Fibroblast of lung (primary cell): Measurements from ENCODE around the gene MPPED2. TPM values are rescaled to one million over a fixed set of nuclear protein-coding genes. Genes with fewer than 3 reads are reported as not detected.

Experiments
- DNase-seq, 2 donors: peaks; one replicate each; pipeline versions ENCODE4 v3.0.0 to v3.0.0-alpha.2; 2010; ENCODE audit warnings: low read depth in 2 of 2
- H2AFZ ChIP-seq: 2 replicates; pipeline ENCODE4 v1.5.1; 2012; ENCODE audit warnings: low read length, control low read depth, inconsistent platforms
- H3K27ac ChIP-seq: 2 replicates; pipeline ENCODE4 v1.5.1; 2011; ENCODE audit warnings: low read length, control low read depth; ENCODE audit not compliant: insufficient read depth
- H3K27me3 ChIP-seq: 2 replicates; pipeline ENCODE4 v1.5.1; 2011; ENCODE audit warnings: mild to moderate bottlenecking, low read length; ENCODE audit not compliant: control insufficient read depth, insufficient read depth
- H3K36me3 ChIP-seq: 2 replicates; pipeline ENCODE4 v1.5.1; 2011; ENCODE audit warnings: low read length; ENCODE audit not compliant: control insufficient read depth, insufficient read depth
- H3K4me1 ChIP-seq: 2 replicates; pipeline ENCODE4 v1.5.1; 2011; ENCODE audit warnings: low read length; ENCODE audit not compliant: control insufficient read depth, insufficient read depth; ENCODE audit errors: extremely low read depth
- H3K4me2 ChIP-seq: 2 replicates; pipeline ENCODE4 v1.5.1; 2011; ENCODE audit warnings: low read length, control low read depth; ENCODE audit not compliant: insufficient read depth; ENCODE audit errors: extremely low read depth
- H3K4me3 ChIP-seq, 4 experiments: fragments of 200-600 bp in 1 of 4; sonication (generic) in 1 of 4; replicated peaks in 1 of 4; 2 replicates each; pipeline ENCODE4 v1.5.1; 2011 to 2016; ENCODE audit warnings: low read length in 4 of 4, low read depth in 3 of 4, mild to moderate bottlenecking in 3 of 4, control low read depth in 2 of 4, inconsistent platforms in 1 of 4, mixed read lengths in 1 of 4; ENCODE audit not compliant: insufficient read depth in 1 of 4; ENCODE audit errors: control extremely low read depth in 1 of 4
- H3K79me2 ChIP-seq: 2 replicates; pipeline ENCODE4 v1.5.1; 2012; ENCODE audit warnings: mild to moderate bottlenecking, low read length, inconsistent platforms; ENCODE audit not compliant: control insufficient read depth, insufficient read depth
- H3K9ac ChIP-seq: 2 replicates; pipeline ENCODE4 v1.5.1; 2011; ENCODE audit warnings: mild to moderate bottlenecking, low read length, control low read depth; ENCODE audit not compliant: insufficient read depth
- H3K9me3 ChIP-seq: 2 replicates; pipeline ENCODE4 v1.5.1; 2012; ENCODE audit warnings: low read depth, low read length; ENCODE audit not compliant: control insufficient read depth, insufficient read depth
- H4K20me1 ChIP-seq: 2 replicates; pipeline ENCODE4 v1.5.1; 2011; ENCODE audit warnings: low read length; ENCODE audit not compliant: control insufficient read depth, insufficient read depth; ENCODE audit errors: extremely low read depth
- CTCF ChIP-seq, 2 donors: IDR thresholded peaks in 1 of 2; conservative IDR thresholded peaks in 1 of 2; 1 replicate in 1 of 2; 2 replicates in 1 of 2; pipeline ENCODE4 v1.5.1; 2011 to 2012; ENCODE audit warnings: low read length in 2 of 2, control low read depth in 1 of 2, inconsistent platforms in 1 of 2, low read depth in 1 of 2, mild to moderate bottlenecking in 1 of 2
- EZH2 ChIP-seq: IDR thresholded peaks from 2 replicates; pipeline ENCODE4 v1.5.1; 2012; ENCODE audit warnings: low read length, control low read depth, mild to moderate bottlenecking; ENCODE audit errors: missing control alignments
- polyA plus RNA-seq, 2 donors: library from polyadenylated mRNA; depleted of rRNA in 1 of 2; stranded (reverse) in 1 of 2; unstranded in 1 of 2; fragments of >200 nt; gene quantifications; 2 replicates each; pipeline ENCODE4 v1.2.1, GENCODE V29; 2011 to 2012; ENCODE audit warnings: missing spikeins in 1 of 2
- total RNA-seq: library from RNA; depleted of rRNA; stranded (reverse); fragments of >200 nt; gene quantifications from 2 replicates; pipeline ENCODE4 v1.2.1, GENCODE V29; 2014

Gene MPPED2
- total and polyA plus RNA-seq, 2 donors (not counting 1 experiment from before 2014, with no cell fraction given): under 0.01 to 0.02 TPM

- H3K9me3 ChIP-seq: no peaks in the 10 kb centered on the region
- no peak overlapping the region for H3K4me3 ChIP-seq
- no peaks in the 10 kb centered on the region for H3K27me3 ChIP-seq
- H3K27ac ChIP-seq: no peak overlapping the region
- no peak overlapping the region for H3K9ac ChIP-seq
- TF ChIP-seq CTCF (conservative IDR thresholded peaks at IDR 0.05 in 1 of 2, IDR thresholded peaks at IDR 0.05 in 1 of 2; ENCODE audit: low read depth in 1 of 2, low read length in 2 of 2) (no peak), EZH2 (no peak)
- H3K4me2 ChIP-seq: no peak overlapping the region
- no peaks in the 10 kb centered on the region for H3K79me2 ChIP-seq
- H4K20me1 ChIP-seq: no peaks in the 10 kb centered on the region
- H3K4me1 ChIP-seq: no peaks in the 10 kb centered on the region
- no peaks in the 10 kb centered on the region for H3K36me3 ChIP-seq
- H2AFZ ChIP-seq: no peak overlapping the region
- DNase-seq: no peak
Observed at GRCh38 chr11:30478923-30479322, 107.2 kb downstream of the MPPED2 start.

GRCh38 chr11:30477061-30477460, 109.1 kb downstream of the MPPED2 start:
- Histone ChIP-seq H3K4me2 (no peak overlapping the region), H3K79me2 (no peaks in the 10 kb centered on the region), H3K9me3 (no peaks in the 10 kb centered on the region), H3K36me3 (no peaks in the 10 kb centered on the region), H2AFZ (no peak overlapping the region), H3K9ac (no peak overlapping the region), H3K4me3 (no peak overlapping the region), H3K27ac (no peak overlapping the region), H4K20me1 (no peaks in the 10 kb centered on the region), H3K27me3 (no peaks in the 10 kb centered on the region), H3K4me1 (no peaks in the 10 kb centered on the region)
- no peak for DNase-seq
- no peak for TF ChIP-seq CTCF (conservative IDR thresholded peaks at IDR 0.05 in 1 of 2, IDR thresholded peaks at IDR 0.05 in 1 of 2; ENCODE audit: low read depth in 1 of 2, low read length in 2 of 2)
- no peak for TF ChIP-seq EZH2

GRCh38 chr11:30474151-30474954, 111.8 kb downstream of the MPPED2 start:
- no peak overlapping the region for H3K4me2 ChIP-seq
- no peak overlapping the region for H3K9ac ChIP-seq
- H3K4me3 ChIP-seq: no peak overlapping the region
- TF ChIP-seq EZH2 (no peak), CTCF (conservative IDR thresholded peaks at IDR 0.05 in 1 of 2, IDR thresholded peaks at IDR 0.05 in 1 of 2; ENCODE audit: low read depth in 1 of 2, low read length in 2 of 2) (no peak)
- H3K27ac ChIP-seq: no peak overlapping the region
- H4K20me1 ChIP-seq: no peaks in the 10 kb centered on the region
- H3K27me3 ChIP-seq: no peaks in the 10 kb centered on the region
- no peaks in the 10 kb centered on the region for H3K36me3 ChIP-seq
- H3K9me3 ChIP-seq: no peaks in the 10 kb centered on the region
- no peak overlapping the region for H2AFZ ChIP-seq
- H3K79me2 ChIP-seq: no peaks in the 10 kb centered on the region
- no peaks in the 10 kb centered on the region for H3K4me1 ChIP-seq
- DNase-seq: no peak
